C4-2B (cell line): ENCODE results near the gene CYP2C8.

Source experiments
- CTCF ChIP-seq: fragments of 450-650 bp; conservative IDR thresholded peaks from 2 replicates; pipeline ENCODE4 v1.5.1; 2017; ENCODE audit warnings: mild to moderate bottlenecking
- ZFX ChIP-seq: fragments of 450-650 bp; IDR thresholded peaks from 2 replicates; pipeline ENCODE4 v1.6.1; 2017

- no peak for TF ChIP-seq CTCF
- TF ChIP-seq ZFX, result no peak
Observed at GRCh38 chr10:95097805-95098204, 28.5 kb upstream of the CYP2C8 start.
